Lung (tissue), 12 donors: Measurements from ENCODE around the gene SCFD1. TPM values are rescaled to one million over a fixed set of nuclear protein-coding genes. Genes with fewer than 3 reads are reported as not detected.

Experiments
- ATAC-seq: fragments of 200-7000 bp; cut with Tn5 transposase; one replicate; pipeline ENCODE4 v1.9.1; 2020; ENCODE audit warnings: moderate number of reproducible peaks; ENCODE audit not compliant: insufficient read depth, low FRiP score
- DNase-seq, 3 donors: peaks; one replicate each; pipeline ENCODE4 v3.0.0-alpha.2; 2013 to 2017
- H3K27ac ChIP-seq, 2 donors: one replicate each; pipeline ENCODE4 v1.5.1; 2013; ENCODE audit warnings: mild to moderate bottlenecking in 2 of 2, moderate library complexity in 2 of 2, control low read depth in 1 of 2, inconsistent platforms in 1 of 2, low read depth in 1 of 2, low read length in 1 of 2
- H3K27me3 ChIP-seq, 3 donors: one replicate each; pipeline ENCODE4 v1.5.1; 2013; ENCODE audit warnings: low read length in 2 of 3; ENCODE audit not compliant: control insufficient read depth in 3 of 3, insufficient read depth in 3 of 3
- H3K36me3 ChIP-seq, 4 donors: one replicate each; pipeline ENCODE4 v1.5.1; 2013; ENCODE audit warnings: low read length in 4 of 4, mild to moderate bottlenecking in 1 of 4, moderate library complexity in 1 of 4; ENCODE audit not compliant: control insufficient read depth in 4 of 4, insufficient read depth in 4 of 4
- H3K4me1 ChIP-seq, 5 donors: one replicate each; pipeline ENCODE4 v1.5.1; 2013; ENCODE audit warnings: low read length in 5 of 5, mild to moderate bottlenecking in 2 of 5, moderate library complexity in 1 of 5; ENCODE audit not compliant: control insufficient read depth in 5 of 5, insufficient read depth in 5 of 5
- H3K4me3 ChIP-seq: one replicate; pipeline ENCODE4 v1.5.1; 2013; ENCODE audit warnings: mild to moderate bottlenecking, control low read depth, moderate library complexity
- H3K9ac ChIP-seq, 2 donors: one replicate each; pipeline ENCODE4 v1.5.1; 2013; ENCODE audit warnings: low read length in 2 of 2, control low read depth in 1 of 2; ENCODE audit not compliant: insufficient read depth in 1 of 2
- H3K9me3 ChIP-seq, 4 donors: one replicate each; pipeline ENCODE4 v1.5.1; 2013; ENCODE audit warnings: low read length in 3 of 4, mild to moderate bottlenecking in 1 of 4, moderate library complexity in 1 of 4; ENCODE audit not compliant: control insufficient read depth in 4 of 4, insufficient read depth in 3 of 4
- WGBS, 2 donors: extraction: QIAGEN DNeasy Blood & Tissue Kit; methylation state at CpG; one replicate each; pipeline ENCODE4 v1.1.7; 2013; 5-methylcytosine and 5-hydroxymethylcytosine counted together
- polyA plus RNA-seq, 2 donors: library from polyadenylated mRNA; stranded (reverse); fragments of 200-250 nt; gene quantifications; one replicate each; pipeline ENCODE4 v1.2.1, GENCODE V29; 2013
- total RNA-seq, 2 donors: library from RNA; depleted of rRNA in 1 of 2; stranded (reverse); fragments of >200 nt in 1 of 2; gene quantifications; one replicate each; pipeline ENCODE4 v1.2.1, GENCODE V29; 2014 to 2021
- TF ChIP-seq, protein P1 (sequence below): IDR thresholded peaks from 2 replicates; pipeline ENCODE4 v1.5.1; 2012; ENCODE audit warnings: mild to moderate bottlenecking; ENCODE audit errors: control extremely low read depth, extremely low read depth
- donor health status: control.
- donor health status: control.
- donor health status: Bipolar disorder and iron deficiency.
- donor health status: healthy.
- donor health status: DM: yes; HTN: yes; CAD: no.

The SCFD1 gene
- total and polyA plus RNA-seq, 4 donors, result 36.5 to 232 (median 87.7) TPM

GRCh38 chr14:30748343-30748742 is 126.2 kb downstream of the SCFD1 start:
- Histone ChIP-seq H3K9ac (no peak overlapping the region), H3K27me3 (no peaks in the 10 kb centered on the region), H3K27ac (no peak overlapping the region), H3K36me3 (no peaks in the 10 kb centered on the region), H3K4me1 (no peaks in the 10 kb centered on the region), H3K9me3 (no peaks in the 10 kb centered on the region), H3K4me3 (no peak overlapping the region)
- DNase-seq, result no peak
- ATAC-seq, result no peak
- 78 to 94% methylated on average over 2 of the region's 2 CpGs for WGBS, 2 donors
- TF ChIP-seq, protein P1, sequence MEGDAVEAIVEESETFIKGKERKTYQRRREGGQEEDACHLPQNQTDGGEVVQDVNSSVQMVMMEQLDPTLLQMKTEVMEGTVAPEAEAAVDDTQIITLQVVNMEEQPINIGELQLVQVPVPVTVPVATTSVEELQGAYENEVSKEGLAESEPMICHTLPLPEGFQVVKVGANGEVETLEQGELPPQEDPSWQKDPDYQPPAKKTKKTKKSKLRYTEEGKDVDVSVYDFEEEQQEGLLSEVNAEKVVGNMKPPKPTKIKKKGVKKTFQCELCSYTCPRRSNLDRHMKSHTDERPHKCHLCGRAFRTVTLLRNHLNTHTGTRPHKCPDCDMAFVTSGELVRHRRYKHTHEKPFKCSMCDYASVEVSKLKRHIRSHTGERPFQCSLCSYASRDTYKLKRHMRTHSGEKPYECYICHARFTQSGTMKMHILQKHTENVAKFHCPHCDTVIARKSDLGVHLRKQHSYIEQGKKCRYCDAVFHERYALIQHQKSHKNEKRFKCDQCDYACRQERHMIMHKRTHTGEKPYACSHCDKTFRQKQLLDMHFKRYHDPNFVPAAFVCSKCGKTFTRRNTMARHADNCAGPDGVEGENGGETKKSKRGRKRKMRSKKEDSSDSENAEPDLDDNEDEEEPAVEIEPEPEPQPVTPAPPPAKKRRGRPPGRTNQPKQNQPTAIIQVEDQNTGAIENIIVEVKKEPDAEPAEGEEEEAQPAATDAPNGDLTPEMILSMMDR, result no peak

- Histone ChIP-seq H3K4me3 (no peak overlapping the region), H3K4me1 (no peaks in the 10 kb centered on the region), H3K27me3 (no peaks in the 10 kb centered on the region), H3K27ac (no peak overlapping the region), H3K36me3 (no peaks in the 10 kb centered on the region), H3K9me3 (no peaks in the 10 kb centered on the region), H3K9ac (no peak overlapping the region)
- ATAC-seq, result no peak
- WGBS, 2 donors, result 76 to 80% methylated on average over 11 of the region's 11 CpGs
- TF ChIP-seq, protein P1, result no peak
- DNase-seq, result no peak
These were observed 129.7 kb downstream of the SCFD1 start for GRCh38 chr14:30751646-30752416.

DNA sequence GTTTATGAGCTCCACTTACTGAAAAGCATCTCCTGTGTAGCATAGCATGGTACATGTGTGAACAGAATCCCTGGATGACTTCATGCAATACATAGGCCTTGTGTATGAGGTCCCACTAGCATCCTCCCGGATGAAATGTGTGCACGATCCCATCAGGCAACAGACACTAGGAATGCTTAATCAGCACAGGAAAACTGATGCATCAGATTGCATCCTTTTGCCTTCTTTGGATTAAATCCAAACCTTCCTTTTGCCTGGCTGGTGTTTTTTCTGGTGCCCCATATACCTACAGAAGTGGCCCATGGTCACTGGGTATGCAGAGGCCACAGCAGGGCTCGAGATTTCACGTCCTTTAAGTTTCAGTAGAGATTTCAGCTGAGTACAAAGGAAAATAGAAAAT is 131.3 kb downstream of the SCFD1 start:
- WGBS, 2 donors, result 83 to 87% methylated on average over 4 of the region's 4 CpGs
- no peaks in the 10 kb centered on the region for H3K36me3 ChIP-seq
- H3K4me1 ChIP-seq, result no peaks in the 10 kb centered on the region
- no peak overlapping the region for H3K27ac ChIP-seq
- H3K27me3 ChIP-seq, result no peaks in the 10 kb centered on the region
- H3K9me3 ChIP-seq, result no peaks in the 10 kb centered on the region
- H3K4me3 ChIP-seq, result no peak overlapping the region
- DNase-seq (no peak), ATAC-seq (no peak)
- TF ChIP-seq, protein P1, result no peak
- H3K9ac ChIP-seq, result no peak overlapping the region
